OCI-LY3 (cell line): ENCODE data around the gene EGLN2.
"Not testable (repeated sequence)": the region's sequence is repeated elsewhere in the genome, so short reads cannot be mapped to it uniquely, and the experiment has no call there.

Experiments used
- H2AFZ ChIP-seq: fragments of 200-600, 300-600 bp; shearing (Covaris generic); 2 replicates; pipeline ENCODE4 v1.6.0; 2014; ENCODE audit warnings: antibody characterized with exemption, low read depth, low read length
- H3K27ac ChIP-seq: fragments of 200-600, 300-600 bp; sonication (generic); 2 replicates; pipeline ENCODE4 v1.5.1; 2014; ENCODE audit warnings: mild to moderate bottlenecking, low read length, moderate library complexity, mixed read lengths
- H3K27me3 ChIP-seq: fragments of 200-600, 300-600 bp; sonication (generic); 2 replicates; pipeline ENCODE4 v1.6.1; 2014; ENCODE audit warnings: low read depth, low read length, mixed read lengths
- H3K36me3 ChIP-seq: fragments of 200-600, 300-600 bp; sonication (generic); replicated peaks from 2 replicates; pipeline ENCODE3; 2014; ENCODE audit warnings: low read depth, low read length, mixed read lengths
- H3K4me1 ChIP-seq: fragments of 300-600, 200-600 bp; sonication (generic); 2 replicates; pipeline ENCODE4 v1.6.1; 2014; ENCODE audit warnings: low read length, mixed read lengths
- H3K4me2 ChIP-seq: fragments of 200-600, 300-600 bp; sonication (generic); 2 replicates; pipeline ENCODE4 v1.6.1; 2014; ENCODE audit warnings: low read length, mixed read lengths
- H3K4me3 ChIP-seq: fragments of 300-600, 200-600 bp; sonication (generic); 2 replicates; pipeline ENCODE4 v1.5.1; 2014; ENCODE audit warnings: antibody characterized with exemption, mild to moderate bottlenecking, low read length, moderate library complexity
- H3K79me2 ChIP-seq: fragments of 300-600, 200-600 bp; shearing (Covaris generic); 2 replicates; pipeline ENCODE4 v1.6.1; 2014; ENCODE audit warnings: mild to moderate bottlenecking, low read length, mixed read lengths
- H3K9ac ChIP-seq: fragments of 300-600, 200-600 bp; shearing (Covaris generic); 2 replicates; pipeline ENCODE4 v1.6.0; 2014; ENCODE audit warnings: mild to moderate bottlenecking, low read length, moderate library complexity
- H3K9me3 ChIP-seq: fragments of 200-600, 300-600 bp; shearing (Covaris generic); 2 replicates; pipeline ENCODE4 v1.6.1; 2014; ENCODE audit warnings: low read length, mixed read lengths; ENCODE audit not compliant: insufficient read depth
- H4K20me1 ChIP-seq: fragments of 200-600, 300-600 bp; sonication (generic); 2 replicates; pipeline ENCODE4 v1.6.1; 2016; ENCODE audit warnings: low read length, mixed read lengths; ENCODE audit not compliant: insufficient read depth
- EZH2phosphoT487 ChIP-seq: fragments of 200-600 bp; shearing (Covaris generic); IDR thresholded peaks from 2 replicates; pipeline ENCODE4 v1.6.1; 2018; ENCODE audit warnings: antibody characterized with exemption, mixed run types, low read depth
- TF ChIP-seq, protein P1 (sequence below): fragments of 200-600, 300-600 bp; sonication (generic); IDR thresholded peaks from 2 replicates; pipeline ENCODE4 v1.5.1; 2014; ENCODE audit warnings: antibody characterized with exemption, low read length, low read depth

EGLN2 gene

DNA sequence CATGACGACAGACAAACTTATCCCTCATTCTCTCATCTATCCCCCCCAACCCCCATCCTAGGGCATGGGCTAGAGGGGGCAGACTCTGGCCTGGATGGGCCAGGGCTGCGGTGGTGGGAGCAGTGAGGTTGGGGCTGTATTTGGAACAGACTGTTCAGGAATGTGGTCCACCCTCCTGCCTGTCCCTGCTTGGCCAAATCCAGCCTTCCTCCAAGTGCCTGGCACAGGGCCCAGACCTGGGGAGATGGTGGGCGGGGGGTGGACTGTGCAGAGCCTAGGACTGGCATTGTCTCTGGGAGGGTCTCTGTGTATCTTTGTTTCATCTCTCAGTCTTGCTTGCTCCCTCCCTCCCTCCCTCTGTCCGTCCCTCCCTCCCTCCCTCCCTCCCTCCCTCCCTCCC lies 14.2 kb downstream of the EGLN2 start:
- Histone ChIP-seq H3K36me3 (peaks cover 14% of the 10 kb centered on the region), H2AFZ (no peak overlapping the region), H3K27ac (no peak overlapping the region), H3K4me1 (peaks cover 3% of the 10 kb centered on the region), H3K9ac (no peak overlapping the region), H3K4me2 (no peak overlapping the region), H4K20me1 (peaks cover 16% of the 10 kb centered on the region; the same call in 1 of the 2 replicates), H3K9me3 (no peaks in the 10 kb centered on the region), H3K27me3 (peaks cover 14% of the 10 kb centered on the region), H3K4me3 (no peak overlapping the region), H3K79me2 (no peaks in the 10 kb centered on the region)
- no peak for TF ChIP-seq EZH2phosphoT487
- TF ChIP-seq, protein P1, sequence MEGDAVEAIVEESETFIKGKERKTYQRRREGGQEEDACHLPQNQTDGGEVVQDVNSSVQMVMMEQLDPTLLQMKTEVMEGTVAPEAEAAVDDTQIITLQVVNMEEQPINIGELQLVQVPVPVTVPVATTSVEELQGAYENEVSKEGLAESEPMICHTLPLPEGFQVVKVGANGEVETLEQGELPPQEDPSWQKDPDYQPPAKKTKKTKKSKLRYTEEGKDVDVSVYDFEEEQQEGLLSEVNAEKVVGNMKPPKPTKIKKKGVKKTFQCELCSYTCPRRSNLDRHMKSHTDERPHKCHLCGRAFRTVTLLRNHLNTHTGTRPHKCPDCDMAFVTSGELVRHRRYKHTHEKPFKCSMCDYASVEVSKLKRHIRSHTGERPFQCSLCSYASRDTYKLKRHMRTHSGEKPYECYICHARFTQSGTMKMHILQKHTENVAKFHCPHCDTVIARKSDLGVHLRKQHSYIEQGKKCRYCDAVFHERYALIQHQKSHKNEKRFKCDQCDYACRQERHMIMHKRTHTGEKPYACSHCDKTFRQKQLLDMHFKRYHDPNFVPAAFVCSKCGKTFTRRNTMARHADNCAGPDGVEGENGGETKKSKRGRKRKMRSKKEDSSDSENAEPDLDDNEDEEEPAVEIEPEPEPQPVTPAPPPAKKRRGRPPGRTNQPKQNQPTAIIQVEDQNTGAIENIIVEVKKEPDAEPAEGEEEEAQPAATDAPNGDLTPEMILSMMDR, result no peak

- Histone ChIP-seq H2AFZ (no peak overlapping the region), H4K20me1 (no peaks in the 10 kb centered on the region), H3K9me3 (no peaks in the 10 kb centered on the region), H3K4me2 (no peak overlapping the region), H3K27ac (no peak overlapping the region), H3K4me3 (no peak overlapping the region), H3K4me1 (peaks cover 13% of the 10 kb centered on the region), H3K9ac (no peak overlapping the region), H3K27me3 (peaks cover 14% of the 10 kb centered on the region), H3K36me3 (peaks cover under 1% of the 10 kb centered on the region), H3K79me2 (no peaks in the 10 kb centered on the region)
- TF ChIP-seq, protein P1, result no peak
- no peak for TF ChIP-seq EZH2phosphoT487
These were observed 16.2 kb downstream of the EGLN2 start for GRCh38 chr19:40815223-40815622.

- Histone ChIP-seq H3K4me2 (peak overlapping the region; percentile 98), H3K9ac (peak overlapping the region; percentile 70; the same call in 1 of the 2 replicates), H3K4me1 (peaks cover 24% of the 10 kb centered on the region), H3K4me3 (peak overlapping the region; percentile 84), H2AFZ (peak overlapping the region; percentile 92), H3K27me3 (peaks cover 13% of the 10 kb centered on the region)
- H3K27ac ChIP-seq, H4K20me1 ChIP-seq, H3K79me2 ChIP-seq, H3K36me3 ChIP-seq, H3K9me3 ChIP-seq: not testable (repeated sequence)
- TF ChIP-seq, protein P1, result peak; percentile 48
These were observed 19.7 kb downstream of the EGLN2 start for GRCh38 chr19:40818480-40819399.

DNA sequence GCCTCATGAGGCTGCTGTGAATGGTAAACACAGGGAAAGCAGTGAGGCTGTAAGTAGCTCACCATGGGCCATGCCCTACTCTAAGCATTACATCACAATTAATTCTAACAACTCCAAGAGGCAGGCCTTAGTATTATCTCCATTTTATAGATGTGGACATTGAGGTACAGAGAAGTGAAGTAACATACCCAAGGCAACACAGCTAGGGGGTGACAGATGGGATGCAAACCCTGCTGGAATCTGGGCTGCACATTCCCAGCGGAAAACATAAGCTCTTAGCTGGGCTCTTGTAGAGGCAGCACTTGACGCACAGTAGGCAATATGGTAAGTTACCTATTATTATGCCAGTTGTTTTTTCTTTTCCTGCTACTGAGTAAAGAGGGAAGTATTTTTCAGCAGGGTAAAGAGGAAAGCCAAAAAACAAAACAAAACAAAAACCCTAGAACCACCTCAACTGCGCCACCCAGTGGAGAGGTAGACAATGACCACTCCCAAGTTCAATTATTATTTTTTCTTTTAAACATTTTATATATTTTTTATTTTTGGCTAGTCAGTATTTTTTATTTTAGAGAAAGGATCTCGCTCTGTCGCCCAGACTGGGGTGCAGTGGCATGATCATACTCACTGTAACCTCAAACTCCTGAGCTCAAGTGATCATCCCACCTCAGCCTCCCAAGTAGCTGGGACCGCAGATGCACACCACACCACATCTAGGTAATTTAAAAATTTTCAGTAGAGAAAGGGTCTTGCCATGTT lies 20.7 kb downstream of the EGLN2 start:
- not testable (repeated sequence) for H3K27me3 ChIP-seq, H3K27ac ChIP-seq, H3K9ac ChIP-seq, H4K20me1 ChIP-seq, H3K4me2 ChIP-seq, H3K9me3 ChIP-seq, H3K79me2 ChIP-seq, H2AFZ ChIP-seq, H3K4me3 ChIP-seq, H3K36me3 ChIP-seq
- H3K4me1 ChIP-seq, result peaks cover 24% of the 10 kb centered on the region
- TF ChIP-seq, protein P1, result peak; percentile 64
